ENCODE measurements around the gene ZCCHC3. TPM values are rescaled to one million over a fixed set of nuclear protein-coding genes. Genes with fewer than 3 reads are reported as not detected.

Gene ZCCHC3
- total RNA-seq, 6 experiments from 2014 or later = 10.9 to 11.7 (median 11.4) TPM

- peak overlapping the region; percentile 7; the same call in 1 of the 2 replicates for H3K27ac Mint-ChIP-seq
- H3K27me3 Mint-ChIP-seq (ENCODE audit: insufficient read depth) = peaks cover 5% of the 10 kb centered on the region
- TF ChIP-seq CTCF (IDR thresholded peaks at IDR 0.05) = peak; percentile 24; the same call in 1 of the 2 replicates
- H3K9me3 Mint-ChIP-seq = no peaks in the 10 kb centered on the region
- H3K36me3 Mint-ChIP-seq (ENCODE audit: low read depth) = peaks cover 15% of the 10 kb centered on the region
- H3K4me1 Mint-ChIP-seq (ENCODE audit: low read depth) = peaks cover 46% of the 10 kb centered on the region
- H3K4me3 Mint-ChIP-seq = peak overlapping the region; percentile 88
- no peak for DNase-seq
Measured at GRCh38 chr20:326645-327185, 29.3 kb downstream of the ZCCHC3 start.

DNA sequence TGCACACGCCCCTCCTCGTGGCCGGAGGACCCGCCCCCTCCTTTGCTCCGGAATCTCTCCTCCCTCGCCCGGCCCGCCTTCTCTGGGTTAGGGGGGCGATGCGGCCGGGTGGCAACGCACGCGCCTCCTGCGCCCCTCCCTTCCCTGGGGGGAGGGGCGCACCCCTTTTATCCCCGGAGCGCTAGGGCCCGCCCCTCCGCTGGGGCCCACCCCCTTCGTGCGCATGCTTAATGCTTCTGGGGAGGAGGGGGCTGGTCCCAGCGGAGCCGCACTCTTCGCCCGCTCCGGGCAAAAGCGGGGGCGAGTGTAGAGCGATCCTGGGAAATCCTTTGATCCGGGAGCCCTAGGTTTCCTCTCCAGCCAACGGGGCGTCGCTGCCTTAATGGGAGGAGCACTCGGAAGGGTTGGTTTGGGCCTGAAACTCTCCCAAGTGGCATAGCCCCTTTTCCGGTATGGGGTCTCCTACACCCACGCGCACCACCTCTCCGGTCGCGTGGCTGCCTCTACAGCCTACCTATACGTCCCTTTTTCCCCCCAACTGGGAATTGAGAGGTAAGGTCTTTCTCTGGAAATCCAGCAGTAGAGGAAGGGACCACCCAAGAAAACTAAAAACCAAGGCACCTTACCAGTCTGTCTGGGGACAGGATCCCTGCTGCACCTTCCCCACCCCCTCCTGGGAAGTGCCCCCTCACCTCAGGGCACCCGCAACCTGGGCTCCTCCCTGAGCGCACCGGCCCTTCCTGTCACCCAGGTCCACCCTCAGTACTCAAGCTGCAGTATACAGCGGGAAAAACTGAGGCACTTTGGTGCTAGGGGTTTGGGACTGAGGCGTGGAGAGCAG is 30.0 kb downstream of the ZCCHC3 start:
- H3K27me3 Mint-ChIP-seq (ENCODE audit: insufficient read depth) = peaks cover 5% of the 10 kb centered on the region
- peak; percentile 79 for DNase-seq
- H3K4me1 Mint-ChIP-seq (ENCODE audit: low read depth) = peaks cover 46% of the 10 kb centered on the region
- H3K36me3 Mint-ChIP-seq (ENCODE audit: low read depth) = peaks cover 15% of the 10 kb centered on the region
- TF ChIP-seq CTCF (IDR thresholded peaks at IDR 0.05) = no peak
- H3K27ac Mint-ChIP-seq = peak overlapping the region; percentile 65
- H3K4me3 Mint-ChIP-seq = peak overlapping the region; percentile 88
- no peaks in the 10 kb centered on the region for H3K9me3 Mint-ChIP-seq

GRCh38 chr20:328027-328974 is 30.9 kb downstream of the ZCCHC3 start:
- H3K4me3 Mint-ChIP-seq = peak overlapping the region; percentile 88
- H3K36me3 Mint-ChIP-seq (ENCODE audit: low read depth) = peaks cover 15% of the 10 kb centered on the region
- DNase-seq = no peak
- H3K27me3 Mint-ChIP-seq (ENCODE audit: insufficient read depth) = peaks cover 5% of the 10 kb centered on the region
- H3K27ac Mint-ChIP-seq = peak overlapping the region; percentile 65
- peaks cover 41% of the 10 kb centered on the region for H3K4me1 Mint-ChIP-seq (ENCODE audit: low read depth)
- TF ChIP-seq CTCF (IDR thresholded peaks at IDR 0.05) = no peak
- no peaks in the 10 kb centered on the region for H3K9me3 Mint-ChIP-seq

DNA sequence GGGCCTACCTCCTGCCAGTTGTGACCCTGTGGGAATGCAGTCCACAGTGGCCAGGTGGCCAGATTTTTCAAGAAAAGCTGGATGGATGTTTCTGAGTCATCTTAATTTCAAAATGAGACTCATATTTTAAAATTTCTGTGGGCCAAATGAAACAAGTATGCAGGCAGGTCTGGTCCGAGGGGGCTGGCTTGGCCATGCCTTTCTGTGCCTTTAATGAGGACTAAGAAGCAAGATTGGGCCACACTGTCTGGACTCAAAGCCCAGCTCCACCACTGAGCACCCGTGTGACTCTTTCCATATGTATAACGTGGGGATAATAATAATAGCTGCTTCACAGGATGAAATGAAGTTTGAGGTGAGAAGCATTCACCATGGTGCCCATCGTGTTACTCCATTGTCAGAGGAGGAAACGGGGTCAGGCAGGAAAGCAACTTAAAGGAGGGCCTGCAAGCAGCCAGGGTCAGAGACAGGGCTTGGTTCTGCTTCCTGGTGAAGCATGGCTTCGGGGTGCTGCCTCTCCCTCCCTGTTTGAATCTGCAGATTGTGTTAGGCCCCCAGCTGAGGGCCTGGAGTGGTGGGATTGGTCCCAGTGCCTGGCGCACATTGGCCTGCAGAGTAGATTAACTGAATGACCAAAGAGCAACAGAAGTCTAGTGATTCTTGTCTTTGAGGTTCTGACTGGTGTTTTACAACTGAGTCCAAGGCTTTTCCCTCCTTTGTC is 31.8 kb downstream of the ZCCHC3 start:
- Mint-ChIP-seq H3K27ac (peak overlapping the region; percentile 65), H3K4me3 (peak overlapping the region; percentile 88), H3K4me1 (ENCODE audit: low read depth) (peaks cover 34% of the 10 kb centered on the region), H3K27me3 (ENCODE audit: insufficient read depth) (peaks cover 7% of the 10 kb centered on the region), H3K36me3 (ENCODE audit: low read depth) (peaks cover 15% of the 10 kb centered on the region), H3K9me3 (no peaks in the 10 kb centered on the region)
- TF ChIP-seq CTCF (IDR thresholded peaks at IDR 0.05) = no peak
- no peak for DNase-seq

DNA sequence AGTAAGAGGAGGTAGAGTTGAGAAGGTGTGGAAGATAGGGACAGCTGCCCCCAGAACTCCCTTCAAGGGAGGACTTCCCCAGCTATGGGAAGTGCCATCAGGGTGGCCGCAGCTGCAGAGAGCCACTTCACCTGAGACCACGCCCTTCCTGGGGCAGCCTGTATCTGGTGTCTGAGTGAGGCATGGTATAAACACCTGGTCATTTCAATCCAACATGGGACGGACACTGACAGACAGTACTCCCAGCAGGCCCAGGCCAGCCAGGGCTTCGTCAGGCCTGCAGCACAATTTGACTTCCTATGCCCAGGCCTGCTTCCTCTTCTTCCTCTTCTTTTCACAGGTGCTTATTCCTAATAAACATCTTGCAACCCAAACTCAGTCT is 32.5 kb downstream of the ZCCHC3 start:
- Mint-ChIP-seq H3K9me3 (no peaks in the 10 kb centered on the region), H3K27ac (peak overlapping the region; percentile 65), H3K27me3 (ENCODE audit: insufficient read depth) (peaks cover 6% of the 10 kb centered on the region), H3K36me3 (ENCODE audit: low read depth) (peaks cover 15% of the 10 kb centered on the region), H3K4me3 (no peak overlapping the region), H3K4me1 (ENCODE audit: low read depth) (peaks cover 34% of the 10 kb centered on the region)
- DNase-seq = no peak
- TF ChIP-seq CTCF (IDR thresholded peaks at IDR 0.05) = no peak

Data from HFFc6 (cell line).